HCT116 (cell line): Measurements from ENCODE around the gene ALX3. TPM values are rescaled to one million over a fixed set of nuclear protein-coding genes. Genes with fewer than 3 reads are reported as not detected.

ENCODE experiments used
- ATAC-seq: fragments of 200-7000 bp; cut with Tn5 transposase; 2 replicates; pipeline ENCODE4 v1.9.1; 2020; ENCODE audit warnings: mild to moderate bottlenecking, moderate library complexity
- BruUV-seq: library from RNA; stranded (reverse); fragments of 400-500 nt; replicated peaks from 2 replicates; lab custom pipeline; 2021; lab: Mats Ljungman, UMichigan
- CTCF ChIA-PET: fragments of 300-600 bp; sonication (Branson Sonifier 250); formaldehyde crosslinking; loops from one replicate; lab custom pipeline; 2021; ENCODE audit warnings: antibody characterized with exemption; lab: Charles Lee
- POLR2A ChIA-PET: fragments of 300-600, 350-600 bp; sonication (Branson Sonifier 250); formaldehyde crosslinking; loops from one replicate; lab custom pipeline; 2021; ENCODE audit warnings: antibody characterized with exemption; lab: Charles Lee
- RAD21 ChIA-PET, 2 experiments: fragments of 300-600 bp; sonication (Branson Sonifier 250); formaldehyde crosslinking; loops; one replicate each; lab custom pipeline; 2023; ENCODE audit warnings: low total read pairs in 2 of 2; ENCODE audit not compliant: uncharacterized antibody in 2 of 2, unreplicated experiment in 2 of 2, low non-redundant PET in 1 of 2; lab: Charles Lee
- DNase-seq: peaks from one replicate; pipeline ENCODE4 v3.0.0-alpha.2; 2010; ENCODE audit warnings: low read depth, low spot score
- H2AFZ ChIP-seq: fragments of 200-600 bp; shearing (Covaris generic), sonication (generic); 2 replicates; pipeline ENCODE4 v1.6.1; 2017; ENCODE audit warnings: low read depth, mixed run types, mixed read lengths, antibody characterized with exemption, low read length; ENCODE audit not compliant: poor library complexity, severe bottlenecking
- H3K27ac ChIP-seq: 2 replicates; pipeline ENCODE4 v1.5.1; 2012; ENCODE audit warnings: low read depth, low read length
- H3K27me3 ChIP-seq: fragments of 200-600 bp; sonication (generic); 2 replicates; pipeline ENCODE4 v1.6.1; 2016; ENCODE audit warnings: mixed run types, low read length, mixed read lengths; ENCODE audit not compliant: insufficient read depth
- H3K36me3 ChIP-seq, 2 experiments: fragments of 200-500 bp in 1 of 2; fragments of 200-600 bp in 1 of 2; sonication (Bioruptor generic) in 1 of 2; sonication (generic) in 1 of 2; 2 replicates each; pipeline versions ENCODE4 v1.5.1 to v1.6.1; 2014 to 2016; ENCODE audit warnings: low read length in 2 of 2, inconsistent platforms in 1 of 2, mixed read lengths in 1 of 2, mixed run types in 1 of 2; ENCODE audit not compliant: insufficient read depth in 2 of 2, control insufficient read depth in 1 of 2
- H3K4me1 ChIP-seq, 2 experiments: fragments of 200-600 bp in 1 of 2; sonication (generic) in 1 of 2; 2 replicates each; pipeline versions ENCODE4 v1.5.1 to v1.6.1; 2012 to 2017; ENCODE audit warnings: low read length in 2 of 2, inconsistent platforms in 1 of 2, mild to moderate bottlenecking in 1 of 2, mixed read lengths in 1 of 2, mixed run types in 1 of 2, moderate library complexity in 1 of 2; ENCODE audit not compliant: insufficient read depth in 2 of 2, control insufficient read depth in 1 of 2
- H3K4me2 ChIP-seq: fragments of 200-600 bp; sonication (generic); 2 replicates; pipeline ENCODE4 v1.6.1; 2017; ENCODE audit warnings: mixed run types, low read length, mixed read lengths
- H3K4me3 ChIP-seq, 2 experiments: fragments of 200-600 bp in 1 of 2; sonication (generic) in 1 of 2; replicated peaks in 1 of 2; 2 replicates each; pipeline ENCODE4 v1.5.1; 2011 to 2016; ENCODE audit warnings: low read length in 2 of 2, control low read depth in 1 of 2, low read depth in 1 of 2, mild to moderate bottlenecking in 1 of 2, mixed read lengths in 1 of 2, mixed run types in 1 of 2
- H3K79me2 ChIP-seq: fragments of 200-600 bp; sonication (generic); 2 replicates; pipeline ENCODE4 v1.6.1; 2017; ENCODE audit warnings: mild to moderate bottlenecking, mixed run types, low read length, moderate library complexity, mixed read lengths; ENCODE audit not compliant: insufficient read depth
- H3K9ac ChIP-seq: fragments of 200-600 bp; sonication (generic); 2 replicates; pipeline ENCODE4 v1.6.1; 2016; ENCODE audit warnings: low read length, mixed read lengths
- H3K9me2 ChIP-seq: fragments of 200-600 bp; sonication (generic), shearing (Covaris generic); 2 replicates; pipeline ENCODE4 v1.6.1; 2017; ENCODE audit warnings: mixed run types, mild to moderate bottlenecking, moderate library complexity; ENCODE audit not compliant: insufficient read depth
- H3K9me3 ChIP-seq, 2 experiments: fragments of 200-500 bp in 1 of 2; fragments of 200-600 bp in 1 of 2; sonication (Bioruptor generic) in 1 of 2; sonication (generic) in 1 of 2; 2 replicates each; pipeline ENCODE4 v1.6.1; 2014 to 2017; ENCODE audit warnings: low read length in 2 of 2, mixed read lengths in 2 of 2, inconsistent platforms in 1 of 2, low read depth in 1 of 2, mild to moderate bottlenecking in 1 of 2, mixed run types in 1 of 2, moderate library complexity in 1 of 2; ENCODE audit not compliant: control insufficient read depth in 1 of 2, insufficient read depth in 1 of 2
- H4K20me1 ChIP-seq: fragments of 200-600 bp; sonication (generic), shearing (Covaris generic); 2 replicates; pipeline ENCODE4 v1.6.1; 2017; ENCODE audit warnings: mixed run types, mild to moderate bottlenecking, moderate library complexity; ENCODE audit not compliant: insufficient read depth
- CBX3 ChIP-seq: IDR thresholded peaks from 2 replicates; pipeline ENCODE4 v1.6.1; 2012; ENCODE audit warnings: low read depth
- EGR1 ChIP-seq: IDR thresholded peaks from 2 replicates; pipeline ENCODE4 v1.6.1; 2012; ENCODE audit warnings: low read depth
- ELF1 ChIP-seq: IDR thresholded peaks from 2 replicates; pipeline ENCODE4 v1.6.1; 2012; ENCODE audit warnings: low read depth, borderline replicate concordance
- EZH2phosphoT487 ChIP-seq: fragments of 200-600 bp; IDR thresholded peaks from 2 replicates; pipeline ENCODE4 v1.6.1; 2018; ENCODE audit warnings: antibody characterized with exemption, borderline replicate concordance
- FOSL1 ChIP-seq: IDR thresholded peaks from 2 replicates; pipeline ENCODE4 v1.6.1; 2012; ENCODE audit warnings: low read depth
- JUND ChIP-seq: IDR thresholded peaks from 2 replicates; pipeline ENCODE4 v1.6.1; 2012
- POLR2A ChIP-seq: IDR thresholded peaks from 2 replicates; pipeline ENCODE4 v1.7.0; 2011; ENCODE audit warnings: borderline replicate concordance; ENCODE audit not compliant: insufficient read depth, insufficient read length; ENCODE audit errors: extremely low read depth
- RAD21 ChIP-seq: IDR thresholded peaks from 2 replicates; pipeline ENCODE4 v1.6.1; 2012; ENCODE audit warnings: low read depth, mild to moderate bottlenecking
- REST ChIP-seq: IDR thresholded peaks from 2 replicates; pipeline ENCODE4 v1.6.1; 2012; ENCODE audit warnings: low read depth
- SP1 ChIP-seq: IDR thresholded peaks from 2 replicates; pipeline ENCODE4 v1.6.1; 2012; ENCODE audit warnings: low read depth
- SRF ChIP-seq: IDR thresholded peaks from 2 replicates; pipeline ENCODE4 v1.6.1; 2012; ENCODE audit warnings: low read depth
- intact Hi-C: fragments of 100-400 bp; cut with micrococcal nuclease; formaldehyde crosslinking; loops from 2 replicates; pipeline ENCODE4 v1.10.0; 2022
- total RNA-seq: library from RNA; stranded (reverse); gene quantifications from one replicate; pipeline ENCODE4 v1.2.1, GENCODE V29; 2021; ENCODE audit not compliant: unreplicated experiment
- TF ChIP-seq, protein P1 (sequence below): IDR thresholded peaks from 2 replicates; pipeline ENCODE4 v1.6.1; 2011; ENCODE audit warnings: mild to moderate bottlenecking, low read length, moderate library complexity; ENCODE audit not compliant: insufficient replicate concordance; ENCODE audit errors: extremely low read depth
- TF ChIP-seq, protein P2 (sequence below), 3 experiments: fragments of 200-600 bp in 1 of 3; sonication (generic) in 1 of 3; IDR thresholded peaks in 2 of 3; conservative IDR thresholded peaks in 1 of 3; 2 replicates each; pipeline ENCODE4 v1.5.1; 2012 to 2017; ENCODE audit warnings: low read depth in 2 of 3, low read length in 2 of 3, antibody characterized with exemption in 1 of 3, borderline replicate concordance in 1 of 3, control low read depth in 1 of 3, mild to moderate bottlenecking in 1 of 3, mixed read lengths in 1 of 3, mixed run types in 1 of 3, moderate library complexity in 1 of 3; ENCODE audit not compliant: insufficient read depth in 1 of 3
- TF ChIP-seq, protein P3 (sequence below): IDR thresholded peaks from 2 replicates; pipeline ENCODE4 v1.6.1; 2012

Gene ALX3
- total RNA-seq, 1 experiment from 2014 or later: not detected

DNA sequence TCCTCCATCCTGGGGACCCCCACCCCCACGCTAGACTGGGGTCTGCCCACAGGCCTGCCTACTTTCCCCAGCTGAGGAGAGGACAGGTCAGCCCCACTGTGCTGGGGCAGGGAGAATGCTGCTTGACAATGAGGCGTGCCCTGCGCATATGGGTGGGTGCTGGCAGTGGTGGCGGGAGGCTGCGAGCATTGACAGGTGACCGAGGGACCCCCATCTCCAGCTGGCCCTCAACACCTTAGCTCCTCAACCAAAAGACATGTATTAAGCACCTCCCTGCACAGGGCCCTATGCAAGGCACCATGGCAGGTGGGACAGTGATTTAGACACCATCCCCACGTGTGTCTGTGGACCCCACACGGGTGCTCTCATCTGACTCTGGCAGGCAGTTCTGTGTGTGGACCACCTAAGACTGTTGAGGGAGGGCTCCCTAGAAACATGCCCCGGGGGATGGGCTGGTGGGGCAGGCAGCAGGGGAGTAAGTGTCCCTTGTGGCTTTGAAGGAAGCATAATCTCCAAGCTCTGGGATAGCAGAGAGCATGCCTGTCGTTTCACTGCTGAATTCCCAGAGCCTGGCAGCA lies 18.4 kb upstream of the ALX3 start:
- H3K4me3 ChIP-seq: no peak overlapping the region
- DNase-seq (no peak), ATAC-seq (no peak)
- no peak overlapping the region for H3K4me2 ChIP-seq
- H2AFZ ChIP-seq: no peak overlapping the region
- H3K9me3 ChIP-seq: no peaks in the 10 kb centered on the region
- RAD21 ChIA-PET: interaction anchor here in 1 of 2 experiments (1.1 to 1.2 kb wide), 2 partner anchors 17 to 371 kb away, joined by 4 to 5 read pairs; no protein-coding TSS in a partner anchor
- H3K4me1 ChIP-seq: no peaks in the 10 kb centered on the region
- no peak overlapping the region for H3K9ac ChIP-seq
- CTCF ChIA-PET: interaction anchor here (1.1 to 2.0 kb wide), 11 partner anchors 8 to 407 kb away, joined by 3 to 57 read pairs (median 8); partner anchors contain the start of genes ALX3, SLC6A17 and STRIP1
- H3K9me2 ChIP-seq: no peaks in the 10 kb centered on the region
- peaks cover 9% of the 10 kb centered on the region; the same call in 1 of the 2 replicates for H3K27me3 ChIP-seq
- H4K20me1 ChIP-seq: no peaks in the 10 kb centered on the region
- H3K36me3 ChIP-seq: no peaks in the 10 kb centered on the region
- H3K79me2 ChIP-seq: no peaks in the 10 kb centered on the region
- no TSS peak for BruUV-seq
- H3K27ac ChIP-seq: no peak overlapping the region
- intact Hi-C loops: no loop called here
- POLR2A ChIA-PET: no interaction called here
- TF ChIP-seq REST: no peak
- TF ChIP-seq JUND: no peak
- no peak for TF ChIP-seq CBX3
- TF ChIP-seq, protein P1, sequence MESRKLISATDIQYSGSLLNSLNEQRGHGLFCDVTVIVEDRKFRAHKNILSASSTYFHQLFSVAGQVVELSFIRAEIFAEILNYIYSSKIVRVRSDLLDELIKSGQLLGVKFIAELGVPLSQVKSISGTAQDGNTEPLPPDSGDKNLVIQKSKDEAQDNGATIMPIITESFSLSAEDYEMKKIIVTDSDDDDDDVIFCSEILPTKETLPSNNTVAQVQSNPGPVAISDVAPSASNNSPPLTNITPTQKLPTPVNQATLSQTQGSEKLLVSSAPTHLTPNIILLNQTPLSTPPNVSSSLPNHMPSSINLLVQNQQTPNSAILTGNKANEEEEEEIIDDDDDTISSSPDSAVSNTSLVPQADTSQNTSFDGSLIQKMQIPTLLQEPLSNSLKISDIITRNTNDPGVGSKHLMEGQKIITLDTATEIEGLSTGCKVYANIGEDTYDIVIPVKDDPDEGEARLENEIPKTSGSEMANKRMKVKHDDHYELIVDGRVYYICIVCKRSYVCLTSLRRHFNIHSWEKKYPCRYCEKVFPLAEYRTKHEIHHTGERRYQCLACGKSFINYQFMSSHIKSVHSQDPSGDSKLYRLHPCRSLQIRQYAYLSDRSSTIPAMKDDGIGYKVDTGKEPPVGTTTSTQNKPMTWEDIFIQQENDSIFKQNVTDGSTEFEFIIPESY: no peak
- no peak for TF ChIP-seq EGR1
- no peak for TF ChIP-seq EZH2phosphoT487
- no peak for TF ChIP-seq SP1
- no peak for TF ChIP-seq ELF1
- TF ChIP-seq, protein P2, sequence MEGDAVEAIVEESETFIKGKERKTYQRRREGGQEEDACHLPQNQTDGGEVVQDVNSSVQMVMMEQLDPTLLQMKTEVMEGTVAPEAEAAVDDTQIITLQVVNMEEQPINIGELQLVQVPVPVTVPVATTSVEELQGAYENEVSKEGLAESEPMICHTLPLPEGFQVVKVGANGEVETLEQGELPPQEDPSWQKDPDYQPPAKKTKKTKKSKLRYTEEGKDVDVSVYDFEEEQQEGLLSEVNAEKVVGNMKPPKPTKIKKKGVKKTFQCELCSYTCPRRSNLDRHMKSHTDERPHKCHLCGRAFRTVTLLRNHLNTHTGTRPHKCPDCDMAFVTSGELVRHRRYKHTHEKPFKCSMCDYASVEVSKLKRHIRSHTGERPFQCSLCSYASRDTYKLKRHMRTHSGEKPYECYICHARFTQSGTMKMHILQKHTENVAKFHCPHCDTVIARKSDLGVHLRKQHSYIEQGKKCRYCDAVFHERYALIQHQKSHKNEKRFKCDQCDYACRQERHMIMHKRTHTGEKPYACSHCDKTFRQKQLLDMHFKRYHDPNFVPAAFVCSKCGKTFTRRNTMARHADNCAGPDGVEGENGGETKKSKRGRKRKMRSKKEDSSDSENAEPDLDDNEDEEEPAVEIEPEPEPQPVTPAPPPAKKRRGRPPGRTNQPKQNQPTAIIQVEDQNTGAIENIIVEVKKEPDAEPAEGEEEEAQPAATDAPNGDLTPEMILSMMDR (IDR thresholded peaks at IDR 0.05 in 2 of 3, conservative IDR thresholded peaks at IDR 0.05 in 1 of 3; ENCODE audit: borderline replicate concordance in 1 of 3, insufficient read depth in 1 of 3, low read depth in 2 of 3, low read length in 2 of 3): no peak
- no peak for TF ChIP-seq FOSL1
- TF ChIP-seq POLR2A: no peak
- TF ChIP-seq RAD21: no peak
- TF ChIP-seq, protein P3, sequence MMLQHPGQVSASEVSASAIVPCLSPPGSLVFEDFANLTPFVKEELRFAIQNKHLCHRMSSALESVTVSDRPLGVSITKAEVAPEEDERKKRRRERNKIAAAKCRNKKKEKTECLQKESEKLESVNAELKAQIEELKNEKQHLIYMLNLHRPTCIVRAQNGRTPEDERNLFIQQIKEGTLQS: no peak
- no peak for TF ChIP-seq SRF
- TF ChIP-seq, all 23 proteins: peak for 0
